Bronchial epithelial cell (primary cell): Measurements from ENCODE around the gene CD276. TPM values are rescaled to one million over a fixed set of nuclear protein-coding genes. Genes with fewer than 3 reads are reported as not detected.
"Not testable (repeated sequence)": the region's sequence is repeated elsewhere in the genome, so short reads cannot be mapped to it uniquely, and the experiment has no call there.

Experiments
- DNase-seq: peaks from one replicate; pipeline ENCODE4 v3.0.0-alpha.2; 2010; ENCODE audit warnings: low read depth
- FAIRE-seq: peaks from 2 replicates; lab custom pipeline; 2011; peaks lifted over from hg19 to GRCh38; lab: Jason Lieb, UNC
- H3K27me3 ChIP-seq: 2 replicates; pipeline ENCODE4 v1.5.1; 2011; ENCODE audit warnings: low read length; ENCODE audit not compliant: control insufficient read depth, insufficient read depth
- H3K36me3 ChIP-seq: 2 replicates; pipeline ENCODE4 v1.5.1; 2011; ENCODE audit warnings: low read length; ENCODE audit not compliant: control insufficient read depth, insufficient read depth
- H3K4me3 ChIP-seq: 2 replicates; pipeline ENCODE4 v1.5.1; 2011; ENCODE audit warnings: mild to moderate bottlenecking, low read depth, low read length, control low read depth
- total RNA-seq: library from RNA; depleted of rRNA; stranded (reverse); fragments of >200 nt; gene quantifications from 2 replicates; pipeline ENCODE4 v1.2.1, GENCODE V29; 2014
- TF ChIP-seq, protein P1 (sequence below): IDR thresholded peaks from 2 replicates; pipeline ENCODE4 v1.5.1; 2011; ENCODE audit warnings: mild to moderate bottlenecking, moderate library complexity, low read length, control low read depth, inconsistent platforms; ENCODE audit not compliant: insufficient read depth, severe bottlenecking

Gene CD276
- 14.5 and 21.9 TPM in 2 replicates for total RNA-seq

DNA sequence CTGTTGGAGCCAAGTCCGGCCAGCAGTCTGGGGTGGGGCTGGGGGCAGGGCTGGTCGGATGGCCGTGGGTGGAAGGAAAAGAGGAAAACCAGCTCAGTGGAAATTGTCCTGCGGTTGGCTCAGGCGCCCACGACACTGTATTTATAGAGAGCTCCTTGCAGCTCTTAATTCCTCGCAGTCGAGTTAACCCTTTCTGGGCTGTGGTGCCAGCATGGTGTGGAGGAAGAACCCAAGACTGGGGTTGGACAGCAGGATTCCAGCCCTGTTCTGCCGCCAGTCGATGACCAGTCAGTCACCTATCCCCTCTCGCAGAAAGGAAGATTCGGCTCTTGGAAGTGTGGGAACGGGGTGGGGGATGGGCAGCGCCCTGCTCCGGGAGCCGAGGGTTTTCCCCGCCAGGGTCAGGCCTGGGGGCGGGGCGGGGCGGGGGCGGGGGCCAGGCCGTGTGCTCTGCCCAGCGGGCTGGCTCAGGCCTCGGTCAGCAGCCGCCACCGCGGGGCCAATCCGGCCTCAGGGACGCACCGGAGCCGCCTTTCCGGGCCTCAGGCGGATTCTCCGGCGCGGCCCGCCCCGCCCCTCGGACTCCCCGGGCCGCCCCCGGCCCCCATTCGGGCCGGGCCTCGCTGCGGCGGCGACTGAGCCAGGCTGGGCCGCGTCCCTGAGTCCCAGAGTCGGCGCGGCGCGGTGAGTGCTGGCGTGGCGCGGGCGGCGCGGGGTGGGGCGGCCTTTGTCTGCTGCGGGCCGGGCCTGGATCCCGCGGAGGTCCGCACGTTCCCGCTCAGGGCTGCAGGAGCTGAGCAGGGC is at the start of gene CD276:
TSS of gene CD276 (plus strand) at position 607 of the 804 bp plus-strand sequence. CDS start 15,257 bp downstream, outside the sequence.
- FAIRE-seq (no peak), DNase-seq (no peak)
- TF ChIP-seq, protein P1, sequence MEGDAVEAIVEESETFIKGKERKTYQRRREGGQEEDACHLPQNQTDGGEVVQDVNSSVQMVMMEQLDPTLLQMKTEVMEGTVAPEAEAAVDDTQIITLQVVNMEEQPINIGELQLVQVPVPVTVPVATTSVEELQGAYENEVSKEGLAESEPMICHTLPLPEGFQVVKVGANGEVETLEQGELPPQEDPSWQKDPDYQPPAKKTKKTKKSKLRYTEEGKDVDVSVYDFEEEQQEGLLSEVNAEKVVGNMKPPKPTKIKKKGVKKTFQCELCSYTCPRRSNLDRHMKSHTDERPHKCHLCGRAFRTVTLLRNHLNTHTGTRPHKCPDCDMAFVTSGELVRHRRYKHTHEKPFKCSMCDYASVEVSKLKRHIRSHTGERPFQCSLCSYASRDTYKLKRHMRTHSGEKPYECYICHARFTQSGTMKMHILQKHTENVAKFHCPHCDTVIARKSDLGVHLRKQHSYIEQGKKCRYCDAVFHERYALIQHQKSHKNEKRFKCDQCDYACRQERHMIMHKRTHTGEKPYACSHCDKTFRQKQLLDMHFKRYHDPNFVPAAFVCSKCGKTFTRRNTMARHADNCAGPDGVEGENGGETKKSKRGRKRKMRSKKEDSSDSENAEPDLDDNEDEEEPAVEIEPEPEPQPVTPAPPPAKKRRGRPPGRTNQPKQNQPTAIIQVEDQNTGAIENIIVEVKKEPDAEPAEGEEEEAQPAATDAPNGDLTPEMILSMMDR = no peak
- peak within 1 kb of the TSS; percentile 63 for H3K4me3 ChIP-seq
- H3K27me3 ChIP-seq = no peaks in the 10 kb centered on the region
- no peaks in the 10 kb centered on the region for H3K36me3 ChIP-seq

- FAIRE-seq = no peak
- no peaks in the 10 kb centered on the region for H3K36me3 ChIP-seq
- TF ChIP-seq, protein P1 = no peak
- H3K4me3 ChIP-seq = no peak overlapping the region
- no peaks in the 10 kb centered on the region for H3K27me3 ChIP-seq
- DNase-seq = peak; percentile 50
Measured at GRCh38 chr15:73637527-73637926, 46.7 kb upstream of the CD276 start.

DNA sequence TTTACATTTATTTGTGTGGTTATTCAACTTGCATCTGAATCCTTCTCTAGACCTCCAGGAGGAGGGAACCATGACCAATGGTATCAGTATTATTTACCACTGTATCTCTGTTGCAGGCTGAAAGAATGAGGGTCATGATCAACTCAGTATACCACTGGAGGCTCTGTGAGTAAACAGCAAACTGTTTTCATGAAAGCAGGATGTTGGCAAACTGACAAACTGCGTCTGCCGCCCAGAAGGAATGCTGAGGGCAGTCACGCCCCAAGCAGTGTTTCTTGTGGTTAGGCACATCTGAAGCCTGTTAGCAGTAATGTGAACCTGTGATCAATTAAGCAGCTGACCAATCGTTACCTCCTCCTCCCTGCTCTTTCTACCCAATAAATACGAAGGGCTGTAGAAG is 44.7 kb upstream of the CD276 start:
- FAIRE-seq = not testable (repeated sequence)

GRCh38 chr15:73647259-73648013 is 36.7 kb upstream of the CD276 start:
- Histone ChIP-seq H3K36me3 (no peaks in the 10 kb centered on the region), H3K4me3 (no peak overlapping the region), H3K27me3 (no peaks in the 10 kb centered on the region)
- DNase-seq (peak; percentile 85), FAIRE-seq (no peak)
- TF ChIP-seq, protein P1 = no peak

More for the DNA sequence above, 44.7 kb upstream of the CD276 start:
- H3K27me3 ChIP-seq, H3K36me3 ChIP-seq, H3K4me3 ChIP-seq: not testable (repeated sequence)
- peak; percentile 75 for DNase-seq

- Histone ChIP-seq H3K27me3 (no peaks in the 10 kb centered on the region), H3K4me3 (no peak overlapping the region), H3K36me3 (no peaks in the 10 kb centered on the region)
- no peak for DNase-seq
- no peak for FAIRE-seq
- TF ChIP-seq, protein P1 = no peak
Measured at GRCh38 chr15:73648014-73648295, 36.2 kb upstream of the CD276 start.

DNA sequence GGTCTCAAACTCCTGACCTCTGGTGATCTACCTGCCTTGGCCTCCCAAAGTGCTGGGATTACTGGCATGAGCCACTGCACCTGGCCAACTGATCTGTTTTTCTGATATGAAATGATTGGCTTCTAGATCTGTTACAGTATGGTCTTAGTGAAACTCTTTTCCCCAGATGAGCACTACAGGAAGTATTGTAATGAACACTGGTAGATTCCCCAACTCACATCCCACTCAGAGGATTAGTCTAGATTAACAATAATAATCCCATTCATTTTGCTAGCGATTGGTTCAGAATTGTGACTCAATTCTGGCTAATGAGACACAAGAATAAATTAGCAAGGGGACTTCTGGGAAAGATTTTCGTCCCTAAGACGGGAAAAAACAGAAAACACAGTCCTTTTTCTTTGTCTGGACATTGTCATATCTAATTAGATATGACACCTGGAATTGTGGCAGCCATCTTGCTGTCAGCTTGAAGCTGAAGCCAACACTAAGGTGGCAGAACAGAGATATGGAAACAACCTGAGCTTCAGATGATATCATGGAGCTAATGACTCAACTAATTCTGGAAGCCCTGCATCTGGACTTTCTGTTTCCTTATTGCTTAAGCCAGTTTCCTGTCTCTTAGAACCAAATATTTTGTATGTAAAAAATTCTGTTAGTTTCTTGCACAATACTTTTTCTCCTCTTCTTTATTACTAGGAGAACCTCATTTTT is 33.6 kb upstream of the CD276 start:
- no peak for FAIRE-seq
- peak; percentile 88 for DNase-seq
- Histone ChIP-seq H3K4me3 (no peak overlapping the region), H3K36me3 (no peaks in the 10 kb centered on the region), H3K27me3 (no peaks in the 10 kb centered on the region)
- TF ChIP-seq, protein P1 = no peak
